Thyroid gland (tissue), 4 donors: ENCODE results near the gene PLCG1.

Source experiments
- CTCF ChIP-seq, 6 experiments: fragments of 200-600 bp in 3 of 6; fragments of 450-650 bp in 3 of 6; sonication (generic) in 3 of 6; IDR thresholded peaks; one replicate each; pipeline ENCODE4 v1.5.1; 2016 to 2019; ENCODE audit warnings: antibody characterized with exemption in 6 of 6, mild to moderate bottlenecking in 2 of 6, inconsistent platforms in 1 of 6, moderate library complexity in 1 of 6
- POLR2A ChIP-seq, 2 donors: fragments of 450-650 bp; IDR thresholded peaks; one replicate each; pipeline ENCODE4 v1.6.1; 2017; ENCODE audit warnings: antibody characterized with exemption in 2 of 2, mild to moderate bottlenecking in 2 of 2, moderate library complexity in 1 of 2

GRCh38 chr20:41155261-41155660 lies 17.9 kb downstream of the PLCG1 start:
- no peak for TF ChIP-seq POLR2A (IDR thresholded peaks at IDR 0.05)
- no peak for TF ChIP-seq CTCF (IDR thresholded peaks at IDR 0.05)
